Islet of Langerhans (tissue), 1 donor: ENCODE data around the gene GAGE12D.
"Not testable (repeated sequence)": the region's sequence is repeated elsewhere in the genome, so short reads cannot be mapped to it uniquely, and the experiment has no call there.

Experiments used
- FAIRE-seq: peaks from one replicate; lab custom pipeline; 2011; peaks lifted over from hg19 to GRCh38; lab: Jason Lieb, UNC

Gene GAGE12D, protein sequence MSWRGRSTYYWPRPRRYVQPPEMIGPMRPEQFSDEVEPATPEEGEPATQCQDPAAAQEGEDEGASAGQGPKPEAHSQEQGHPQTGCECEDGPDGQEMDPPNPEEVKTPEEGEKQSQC

GRCh38 chrX:49541433-49541832 lies at the start of gene GAGE12D:
Gene GAGE12D, plus strand, starts transcription at chrX:49541733. Its CDS starts 1,155 bp downstream, at chrX:49542888.
- not testable (repeated sequence) for FAIRE-seq

GRCh38 chrX:49531877-49532276 lies 9.7 kb upstream of the GAGE12D start, which contains the start of gene GAGE12C:
Gene GAGE12C, plus strand, starts transcription at chrX:49532177. Its CDS starts 1,155 bp downstream, at chrX:49533332.
- not testable (repeated sequence) for FAIRE-seq

DNA sequence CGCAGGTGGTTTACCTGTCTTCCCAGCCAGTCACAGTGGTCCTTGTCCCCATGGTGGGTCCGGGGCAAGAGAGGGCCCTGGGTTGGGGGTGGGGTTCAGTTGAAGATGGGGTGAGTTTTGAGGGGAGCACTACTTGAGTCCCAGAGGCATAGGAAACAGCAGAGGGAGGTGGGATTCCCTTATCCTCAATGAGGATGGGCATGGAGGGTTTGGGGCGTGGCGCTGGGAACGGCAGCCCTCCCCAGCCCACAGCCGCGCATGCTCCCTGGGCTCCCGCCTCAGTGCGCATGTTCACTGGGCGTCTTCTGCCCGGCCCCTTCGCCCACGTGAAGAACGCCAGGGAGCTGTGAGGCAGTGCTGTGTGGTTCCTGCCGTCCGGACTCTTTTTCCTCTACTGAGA lies 9.5 kb downstream of the GAGE12D start, which contains the start of gene GAGE12E:
TSS of gene GAGE12E (plus strand) at position 301 of the 400 bp plus-strand sequence. CDS start 1,155 bp downstream, outside the sequence.
- not testable (repeated sequence) for FAIRE-seq

DNA sequence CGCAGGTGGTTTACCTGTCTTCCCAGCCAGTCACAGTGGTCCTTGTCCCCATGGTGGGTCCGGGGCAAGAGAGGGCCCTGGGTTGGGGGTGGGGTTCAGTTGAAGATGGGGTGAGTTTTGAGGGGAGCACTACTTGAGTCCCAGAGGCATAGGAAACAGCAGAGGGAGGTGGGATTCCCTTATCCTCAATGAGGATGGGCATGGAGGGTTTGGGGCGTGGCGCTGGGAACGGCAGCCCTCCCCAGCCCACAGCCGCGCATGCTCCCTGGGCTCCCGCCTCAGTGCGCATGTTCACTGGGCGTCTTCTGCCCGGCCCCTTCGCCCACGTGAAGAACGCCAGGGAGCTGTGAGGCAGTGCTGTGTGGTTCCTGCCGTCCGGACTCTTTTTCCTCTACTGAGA lies 19.0 kb downstream of the GAGE12D start, which contains the start of gene GAGE12F:
TSS of gene GAGE12F (plus strand) at position 301 of the 400 bp plus-strand sequence. CDS start 1,155 bp downstream, outside the sequence.
- FAIRE-seq = not testable (repeated sequence)

- FAIRE-seq = not testable (repeated sequence)
Observed at GRCh38 chrX:49568728-49569127, 27.2 kb downstream of the GAGE12D start.

- not testable (repeated sequence) for FAIRE-seq
Observed at GRCh38 chrX:49569152-49569551, 27.6 kb downstream of the GAGE12D start.

- FAIRE-seq = not testable (repeated sequence)
Observed at GRCh38 chrX:49570100-49570499, 28.6 kb downstream of the GAGE12D start, which contains the start of gene GAGE12G. Gene GAGE12G, plus strand, starts transcription at chrX:49570400. Its CDS starts 1,155 bp downstream, at chrX:49571555.

DNA sequence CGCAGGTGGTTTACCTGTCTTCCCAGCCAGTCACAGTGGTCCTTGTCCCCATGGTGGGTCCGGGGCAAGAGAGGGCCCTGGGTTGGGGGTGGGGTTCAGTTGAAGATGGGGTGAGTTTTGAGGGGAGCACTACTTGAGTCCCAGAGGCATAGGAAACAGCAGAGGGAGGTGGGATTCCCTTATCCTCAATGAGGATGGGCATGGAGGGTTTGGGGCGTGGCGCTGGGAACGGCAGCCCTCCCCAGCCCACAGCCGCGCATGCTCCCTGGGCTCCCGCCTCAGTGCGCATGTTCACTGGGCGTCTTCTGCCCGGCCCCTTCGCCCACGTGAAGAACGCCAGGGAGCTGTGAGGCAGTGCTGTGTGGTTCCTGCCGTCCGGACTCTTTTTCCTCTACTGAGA lies 38.1 kb downstream of the GAGE12D start, which contains the start of gene GAGE12H:
TSS of gene GAGE12H (plus strand) at position 301 of the 400 bp plus-strand sequence. CDS start 1,155 bp downstream, outside the sequence.
- FAIRE-seq = not testable (repeated sequence)

GRCh38 chrX:49589196-49589595 lies 47.7 kb downstream of the GAGE12D start, which contains the start of gene GAGE2A:
Gene GAGE2A, plus strand, starts transcription at chrX:49589496. Its CDS starts 1,155 bp downstream, at chrX:49590651.
- not testable (repeated sequence) for FAIRE-seq

GRCh38 chrX:49589769-49590478 lies 48.4 kb downstream of the GAGE12D start:
- FAIRE-seq = not testable (repeated sequence)

DNA sequence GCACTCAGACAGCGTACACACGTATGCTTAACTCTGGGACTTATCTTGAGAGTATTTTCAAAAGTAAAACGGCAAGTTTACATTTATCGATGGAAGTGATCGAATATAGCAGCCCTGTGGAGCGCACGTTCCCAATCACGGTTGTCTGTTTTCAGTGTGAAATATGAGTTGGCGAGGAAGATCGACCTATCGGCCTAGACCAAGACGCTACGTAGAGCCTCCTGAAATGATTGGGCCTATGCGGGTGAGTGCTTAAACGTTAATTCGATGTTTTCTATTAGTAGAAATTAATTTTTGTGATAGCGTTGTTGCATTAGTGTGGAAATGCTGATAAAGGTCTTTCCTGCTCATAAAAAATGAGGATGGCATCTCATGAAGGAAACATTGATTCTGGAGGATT lies 49.0 kb downstream of the GAGE12D start:
- not testable (repeated sequence) for FAIRE-seq
